GM15510 (cell line): ENCODE data around the gene STOX1.

Experiments
- POLR2A ChIP-seq: IDR thresholded peaks from 3 replicates; pipeline ENCODE4 v1.6.1; 2011; ENCODE audit warnings: borderline replicate concordance; ENCODE audit not compliant: insufficient read length; ENCODE audit errors: extremely low read depth

Gene STOX1

DNA sequence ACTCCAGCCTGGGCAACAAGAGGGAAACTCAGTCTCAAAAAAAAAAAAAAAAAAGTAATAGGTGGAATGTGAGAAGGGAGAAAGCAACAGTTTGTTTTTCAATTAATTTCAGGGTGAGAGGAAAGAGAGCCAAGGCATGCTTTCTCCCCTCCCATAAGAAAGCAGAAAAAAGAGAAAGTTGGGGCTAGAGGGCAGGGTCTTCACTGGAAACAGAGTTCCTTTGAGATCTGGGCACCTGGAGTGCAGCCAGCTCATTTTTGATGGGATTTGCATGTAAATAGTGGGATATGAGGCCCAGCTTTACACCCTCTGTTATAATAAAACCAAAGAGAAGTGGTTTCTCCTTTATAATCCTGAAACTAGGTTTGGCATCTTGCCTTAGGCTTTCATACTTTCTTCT is 13.8 kb upstream of the STOX1 start:
- TF ChIP-seq POLR2A, result no peak

DNA sequence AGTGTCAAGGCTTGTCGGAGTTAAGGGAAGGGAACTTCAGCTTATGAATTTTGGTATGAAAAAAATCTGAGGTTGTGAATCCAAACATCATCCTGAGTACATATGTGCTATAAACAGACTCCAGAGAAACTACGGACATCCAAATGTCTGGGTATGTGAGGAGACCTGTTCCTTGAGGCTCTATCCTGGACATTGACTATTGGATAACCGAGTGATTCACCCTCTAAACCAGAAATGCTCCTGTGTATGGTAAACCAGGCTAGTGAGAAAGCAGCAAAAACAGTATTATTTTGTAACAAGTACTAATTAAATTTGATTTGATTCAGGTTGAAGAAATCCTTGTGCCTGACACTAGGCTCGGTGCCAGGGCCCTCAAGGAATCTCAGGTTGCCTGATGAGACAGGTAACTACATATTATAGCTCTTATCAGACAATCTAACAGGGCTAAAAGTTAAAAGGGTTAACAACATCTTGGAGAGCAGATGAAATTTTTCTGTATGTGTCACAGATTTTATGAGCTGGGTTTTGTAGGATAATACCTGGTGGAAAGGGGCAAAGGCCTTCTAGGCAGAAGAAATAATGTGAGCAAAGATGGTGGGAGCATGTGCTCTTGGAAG is 10.4 kb upstream of the STOX1 start:
- no peak for TF ChIP-seq POLR2A

DNA sequence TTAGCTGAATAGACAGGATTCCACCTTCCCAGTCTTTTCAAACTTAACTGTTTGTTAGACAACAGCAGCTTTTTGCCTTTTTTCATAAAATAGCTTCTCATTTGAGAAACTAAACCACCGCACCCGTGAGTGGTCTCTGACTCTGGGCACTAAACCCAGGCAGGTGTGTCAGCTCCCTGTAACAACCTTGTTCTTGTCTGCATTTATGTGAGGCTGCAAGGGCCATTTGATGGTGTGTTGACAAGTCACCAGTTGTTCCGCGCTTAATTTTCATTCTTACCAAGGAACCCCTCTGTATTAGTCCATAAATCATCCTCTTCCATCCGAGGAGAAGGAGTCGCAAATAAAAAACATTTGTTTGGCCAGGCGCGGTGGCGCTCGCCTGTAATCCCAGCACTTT is 1.5 kb downstream of the STOX1 start:
- no peak for TF ChIP-seq POLR2A

DNA sequence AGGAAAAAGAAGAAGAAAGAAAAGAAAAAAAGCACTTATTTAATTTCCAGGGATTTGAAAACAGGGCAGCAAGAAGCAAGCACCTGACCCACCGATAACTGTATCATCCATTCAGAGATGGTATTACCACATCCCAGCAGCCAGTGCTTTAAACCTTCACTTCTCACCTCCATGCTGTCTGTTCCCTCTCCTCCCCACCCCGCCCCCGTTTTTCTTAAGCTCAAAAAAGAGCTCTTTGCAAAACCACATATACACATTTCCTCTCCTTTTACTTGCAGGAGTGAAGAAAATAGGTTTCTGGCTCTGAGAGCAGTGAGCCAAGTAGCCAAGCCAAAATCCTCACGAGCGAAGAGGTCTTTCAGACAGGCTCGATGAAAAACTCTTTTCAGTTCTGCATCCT is 2.2 kb downstream of the STOX1 start:
- no peak for TF ChIP-seq POLR2A

DNA sequence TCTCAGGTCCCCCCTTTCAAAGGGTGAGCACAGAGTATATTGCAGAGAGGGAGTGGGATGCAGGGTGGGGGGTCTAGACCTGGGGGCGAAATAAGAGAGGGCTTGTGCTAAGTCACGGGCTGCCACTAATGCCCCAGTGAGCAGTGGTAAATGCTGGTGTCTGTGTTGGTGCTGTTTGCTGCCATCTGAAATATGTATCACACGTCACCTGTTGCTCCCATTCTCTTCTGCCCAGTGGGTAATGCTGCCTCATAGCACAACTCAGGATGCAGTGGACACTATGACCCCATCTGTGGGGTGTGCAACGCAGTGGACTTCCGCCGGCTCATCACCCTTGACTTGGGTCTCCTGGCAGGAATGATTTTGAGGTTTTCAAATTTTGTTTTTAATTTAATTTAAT is 2.6 kb downstream of the STOX1 start:
- no peak for TF ChIP-seq POLR2A

DNA sequence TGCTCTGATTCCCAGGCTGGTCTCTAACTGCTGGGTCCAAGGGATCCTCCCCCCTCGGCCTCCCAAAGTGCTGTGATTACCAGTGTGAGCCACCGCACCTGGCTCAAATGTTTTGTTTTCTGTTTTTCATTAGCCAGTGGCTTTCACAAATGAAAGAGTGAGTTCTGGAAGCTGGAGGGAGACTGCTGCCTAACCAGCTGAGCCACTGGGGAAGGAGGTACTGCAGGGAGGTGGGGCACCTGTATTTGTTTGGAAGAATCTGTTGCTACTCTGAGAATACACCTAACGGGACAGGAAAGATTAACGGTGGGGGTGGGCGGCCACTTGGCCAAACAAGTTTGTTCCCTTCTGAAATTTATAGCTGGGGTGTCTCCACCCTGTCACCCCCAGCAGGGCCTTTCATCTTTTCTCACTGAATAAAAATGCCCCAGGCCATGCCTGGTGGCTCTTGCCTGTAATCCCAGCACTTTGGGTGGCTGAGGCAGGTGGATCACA is 4.7 kb downstream of the STOX1 start:
- TF ChIP-seq POLR2A, result no peak

DNA sequence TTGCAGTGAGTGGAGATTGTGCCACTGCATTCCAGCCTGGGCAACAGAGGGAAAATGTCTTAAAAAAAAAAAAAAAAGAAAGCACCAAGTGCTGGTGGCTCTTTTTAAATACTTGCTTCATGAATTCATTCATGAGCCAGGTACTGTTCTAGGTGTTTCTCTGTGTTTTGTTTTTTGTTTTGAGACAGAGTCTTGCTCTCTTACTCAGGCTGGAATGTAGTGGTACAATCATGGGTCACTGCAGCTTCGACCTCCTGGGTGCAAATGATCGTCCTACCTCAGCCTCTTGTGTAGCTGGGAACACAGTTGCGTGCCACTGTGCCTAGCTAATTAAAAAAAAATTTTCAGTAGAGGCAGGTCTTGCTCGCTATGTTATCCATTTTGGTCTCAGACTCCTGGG is 5.3 kb downstream of the STOX1 start:
- TF ChIP-seq POLR2A, result no peak

DNA sequence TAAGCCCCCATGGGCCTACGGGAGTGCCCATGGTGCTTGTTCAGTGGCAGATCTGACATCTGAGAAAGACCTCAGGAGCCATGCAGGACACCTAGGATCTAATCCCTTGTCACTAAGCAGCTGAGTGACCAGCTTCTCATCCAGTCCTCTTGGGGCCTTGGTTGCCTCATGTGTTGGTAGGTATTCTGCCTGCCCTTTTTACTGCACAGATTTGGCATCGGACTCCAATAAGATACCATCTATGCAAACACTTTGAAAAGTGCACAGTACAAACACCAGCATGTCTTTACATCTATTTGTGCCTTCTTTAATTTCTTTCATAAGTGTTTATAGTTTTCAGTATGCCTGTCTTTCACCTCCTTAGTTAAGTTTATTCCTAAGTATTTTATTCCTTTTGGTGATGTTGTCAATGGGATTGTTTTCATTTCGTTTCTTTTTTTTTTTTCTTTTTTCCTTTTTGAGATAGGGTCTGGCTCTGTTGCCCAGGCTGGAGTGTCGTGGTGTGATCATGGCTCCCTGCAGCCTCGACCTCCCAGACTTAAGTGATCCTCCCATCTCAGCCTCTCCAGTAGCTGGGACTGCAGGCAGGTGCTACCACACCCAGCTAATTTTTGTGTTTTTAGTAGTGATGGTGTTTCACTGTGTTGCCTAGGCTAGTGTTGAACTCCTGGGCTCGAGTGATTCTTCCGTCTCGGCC is 10.4 kb downstream of the STOX1 start:
- TF ChIP-seq POLR2A, result no peak

DNA sequence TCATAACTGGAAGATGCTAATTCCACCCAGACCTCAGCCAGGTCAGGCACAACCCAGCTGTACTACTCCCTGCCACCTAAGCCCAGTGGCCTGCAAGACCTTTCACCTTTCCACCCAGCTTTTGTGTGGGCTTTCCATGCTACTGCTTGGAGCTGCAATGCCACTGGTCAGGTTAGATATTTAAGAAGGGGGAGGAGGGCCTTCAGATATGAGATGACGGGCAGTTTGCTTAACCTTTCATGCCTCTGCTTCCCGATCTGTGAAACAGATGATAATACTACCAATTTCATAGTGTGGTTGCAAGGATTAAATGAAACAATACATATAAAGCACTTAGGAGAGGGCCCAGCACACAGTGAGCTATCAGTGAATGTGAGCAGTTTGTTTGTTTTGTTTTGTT is 20.9 kb downstream of the STOX1 start:
- TF ChIP-seq POLR2A, result no peak

DNA sequence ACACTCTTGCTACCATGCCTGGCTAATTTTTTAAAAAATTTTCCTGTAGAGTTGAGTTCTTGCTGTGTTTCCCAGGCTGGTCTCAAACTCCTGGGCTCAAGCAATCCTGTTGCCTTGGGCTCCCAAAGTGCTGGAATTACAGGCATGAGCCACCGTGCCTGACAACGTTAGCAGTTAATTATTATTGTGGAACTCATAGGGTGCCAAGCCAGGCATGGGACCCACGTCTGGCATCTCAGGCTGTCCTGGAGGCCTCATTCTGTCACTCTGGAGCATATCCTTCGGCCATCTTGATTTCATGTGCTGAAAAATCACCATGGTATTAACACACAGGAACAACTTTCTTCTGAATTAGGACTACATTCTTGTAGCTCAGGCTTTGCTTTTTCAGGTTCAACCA is 21.5 kb downstream of the STOX1 start:
- TF ChIP-seq POLR2A, result no peak

DNA sequence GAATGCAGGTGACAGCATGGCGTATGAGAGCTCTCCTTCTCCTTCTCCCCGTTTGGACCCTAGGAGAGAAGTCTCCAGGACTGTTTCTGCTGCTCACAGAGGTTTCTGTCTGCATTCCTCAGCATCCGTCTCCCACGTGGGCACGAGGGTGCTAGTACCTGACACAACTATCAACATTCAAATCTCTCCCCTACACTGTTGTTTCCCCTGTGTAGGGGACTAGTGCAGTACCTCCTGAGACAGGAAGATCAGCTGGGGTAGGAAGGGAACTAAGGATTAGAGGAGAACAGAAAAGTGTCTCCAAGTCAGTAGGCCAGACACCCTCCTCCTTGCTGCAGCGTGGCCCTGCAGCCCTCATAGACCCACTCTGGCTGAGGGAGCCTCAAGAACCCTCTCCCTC is 29.0 kb downstream of the STOX1 start:
- TF ChIP-seq POLR2A, result no peak

DNA sequence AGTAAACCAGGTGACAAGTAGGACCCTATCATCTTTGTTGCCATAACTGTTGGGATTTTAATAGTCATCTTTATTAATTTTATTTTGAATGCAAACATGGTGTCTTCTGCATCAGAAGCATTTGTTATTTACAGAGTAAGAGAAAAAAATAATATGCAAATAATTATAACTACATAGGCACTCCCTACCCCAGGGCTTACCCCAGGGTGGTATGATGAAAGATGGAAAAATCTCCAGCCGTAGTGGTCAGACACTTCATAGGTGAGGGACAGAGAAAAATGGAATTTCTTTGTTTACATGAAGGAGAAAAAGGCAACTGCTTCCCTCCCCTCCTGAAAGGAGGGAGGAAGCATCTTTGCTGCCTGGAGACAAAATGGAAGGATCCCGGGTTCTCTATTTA is 29.7 kb downstream of the STOX1 start:
- TF ChIP-seq POLR2A, result no peak

DNA sequence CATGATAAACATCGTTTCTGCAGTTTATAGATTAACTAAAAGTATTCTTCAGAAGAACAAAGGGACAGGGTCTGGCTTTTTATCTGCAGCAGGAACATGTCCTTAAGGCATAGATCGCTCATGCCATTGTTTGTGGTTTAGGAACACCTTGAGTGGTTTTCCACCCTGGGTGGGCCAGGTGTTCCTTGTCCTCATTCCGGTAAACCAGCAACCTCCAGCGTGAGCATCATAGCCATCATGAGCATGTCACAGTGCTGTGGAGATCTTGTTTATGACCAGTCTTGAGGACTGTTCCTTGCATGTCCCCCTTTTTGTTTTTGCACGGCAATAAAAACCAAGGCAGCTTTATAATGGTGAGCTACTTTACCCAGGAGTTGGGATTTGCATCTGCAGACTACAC is 33.9 kb downstream of the STOX1 start:
- no peak for TF ChIP-seq POLR2A

DNA sequence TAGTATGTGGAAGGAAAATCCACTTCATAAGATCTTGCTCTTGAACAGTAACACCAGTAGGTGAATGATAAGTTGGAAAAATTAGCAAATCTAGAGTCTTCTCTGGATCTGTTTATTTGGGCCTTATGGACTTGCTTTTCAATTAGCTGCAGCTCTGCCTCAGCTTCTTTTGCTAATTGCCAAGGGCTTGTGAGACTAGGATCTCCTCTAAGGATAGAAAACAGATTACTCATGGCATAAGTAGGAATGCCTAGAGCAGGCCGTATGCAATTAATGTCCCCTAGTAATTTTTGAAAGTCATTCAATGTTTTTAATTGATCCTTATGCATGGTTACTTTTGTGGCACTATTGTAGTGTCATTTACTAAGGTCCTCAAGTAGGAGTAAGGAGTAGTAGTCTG is 37.3 kb downstream of the STOX1 start:
- no peak for TF ChIP-seq POLR2A

DNA sequence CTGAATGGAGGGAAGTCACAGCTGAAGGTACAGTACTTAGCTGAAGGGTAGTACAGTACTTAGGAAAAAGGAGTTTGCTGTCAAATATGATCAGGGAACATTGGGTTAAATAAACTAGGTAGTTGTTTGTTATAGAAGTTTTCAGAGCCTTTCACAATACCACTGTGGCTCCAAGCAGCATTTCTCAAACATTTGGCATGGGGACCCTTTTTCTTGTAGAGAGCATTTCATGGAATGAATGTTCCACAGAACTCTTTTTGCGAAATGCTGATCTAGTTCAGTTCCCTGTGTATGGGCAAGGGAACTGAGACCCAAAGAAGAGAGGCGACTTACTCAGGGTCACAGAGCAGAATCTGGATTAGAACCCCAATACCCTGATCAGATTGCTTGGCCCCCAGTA is 42.3 kb downstream of the STOX1 start:
- TF ChIP-seq POLR2A, result no peak

DNA sequence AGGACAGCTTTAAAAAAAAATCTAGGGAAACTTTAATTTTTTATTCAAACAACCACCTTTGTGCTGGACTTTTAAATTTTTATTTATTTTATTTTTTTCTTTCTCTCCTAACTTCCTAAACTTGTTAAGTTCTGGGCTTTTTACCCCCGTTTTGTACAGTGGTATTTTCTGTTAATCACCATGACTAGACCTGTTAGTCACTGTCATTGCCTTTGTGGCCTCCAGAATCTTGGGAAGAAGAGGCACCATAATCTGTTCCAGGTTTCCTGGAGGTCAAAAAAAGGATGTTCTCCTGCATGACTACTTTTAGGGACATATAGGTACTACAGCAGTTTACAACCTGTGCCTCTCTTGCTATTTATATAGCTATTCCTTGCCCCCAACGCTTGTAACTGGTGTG is 42.7 kb downstream of the STOX1 start:
- TF ChIP-seq POLR2A, result no peak
